H1 (cell line): ENCODE data around the gene MEIOB. TPM values are rescaled to one million over a fixed set of nuclear protein-coding genes. Genes with fewer than 3 reads are reported as not detected.

ENCODE experiments used
- CTCF ChIA-PET: fragments of 300-600 bp; sonication (Branson Sonifier 250); formaldehyde crosslinking; loops from one replicate; lab custom pipeline; 2021; ENCODE audit not compliant: partially characterized antibody; lab: Charles Lee
- POLR2A ChIA-PET: fragments of 300-600 bp; sonication (Branson Sonifier 250); formaldehyde crosslinking; loops from one replicate; lab custom pipeline; 2021; ENCODE audit warnings: inconsistent platforms; ENCODE audit not compliant: partially characterized antibody; lab: Charles Lee
- DNase-seq, 2 experiments: peaks; one replicate each; pipeline versions ENCODE4 v3.0.0 to v3.0.0-alpha.2; 2010 to 2022; ENCODE audit warnings: low spot score in 2 of 2, low read depth in 1 of 2, mixed read lengths in 1 of 2
- FAIRE-seq: peaks from 2 replicates; lab custom pipeline; 2011; peaks lifted over from hg19 to GRCh38; lab: Jason Lieb, UNC
- H2AFZ ChIP-seq: 2 replicates; pipeline ENCODE4 v1.8.1; 2012; ENCODE audit warnings: low read length, inconsistent platforms
- H2AK5ac ChIP-seq: 2 replicates; pipeline ENCODE4 v1.6.1; 2013; ENCODE audit warnings: low read depth, low read length
- H2BK120ac ChIP-seq: replicated peaks from 2 replicates; pipeline ENCODE3; 2013; ENCODE audit warnings: low read depth, low read length, inconsistent platforms
- H2BK12ac ChIP-seq: 2 replicates; pipeline ENCODE4 v1.6.1; 2013; ENCODE audit warnings: low read depth, low read length
- H2BK15ac ChIP-seq: 2 replicates; pipeline ENCODE4 v1.6.1; 2013; ENCODE audit warnings: low read length
- H2BK20ac ChIP-seq: 2 replicates; pipeline ENCODE4 v1.6.1; 2013; ENCODE audit warnings: low read length
- H2BK5ac ChIP-seq: 2 replicates; pipeline ENCODE4 v1.6.1; 2013; ENCODE audit warnings: low read depth, low read length
- H3K14ac ChIP-seq: 2 replicates; pipeline ENCODE4 v1.6.1; 2013; ENCODE audit warnings: inconsistent platforms; ENCODE audit not compliant: insufficient read length
- H3K18ac ChIP-seq: 2 replicates; pipeline ENCODE4 v1.6.1; 2013; ENCODE audit warnings: low read length; ENCODE audit errors: extremely low read depth
- H3K23ac ChIP-seq: 2 replicates; pipeline ENCODE4 v1.6.1; 2013; ENCODE audit warnings: inconsistent platforms; ENCODE audit not compliant: insufficient read length
- H3K23me2 ChIP-seq: 2 replicates; pipeline ENCODE4 v1.6.1; 2013; ENCODE audit warnings: low read depth, low read length
- H3K27ac ChIP-seq: 2 replicates; pipeline ENCODE4 v1.6.1; 2011; ENCODE audit warnings: low read depth, low read length, inconsistent platforms
- H3K27me3 ChIP-seq, 4 experiments: replicated peaks in 1 of 4; 1 replicate in 1 of 4; 2 replicates in 3 of 4; pipeline versions ENCODE4 v1.6.1 to v1.8.1; 2011 to 2013; ENCODE audit warnings: low read length in 3 of 4, mild to moderate bottlenecking in 3 of 4, inconsistent platforms in 2 of 4, mixed read lengths in 2 of 4, moderate library complexity in 1 of 4; ENCODE audit not compliant: control insufficient read depth in 3 of 4, insufficient read depth in 3 of 4; ENCODE audit errors: extremely low read depth in 1 of 4
- H3K36me3 ChIP-seq, 4 experiments: 2 replicates each; pipeline versions ENCODE4 v1.6.1 to v1.8.1; 2011 to 2013; ENCODE audit warnings: mild to moderate bottlenecking in 4 of 4, low read length in 3 of 4, moderate library complexity in 2 of 4, control low read depth in 1 of 4, inconsistent platforms in 1 of 4; ENCODE audit not compliant: insufficient read depth in 4 of 4, control insufficient read depth in 2 of 4
- H3K4ac ChIP-seq: replicated peaks from 2 replicates; pipeline ENCODE3; 2013; ENCODE audit warnings: low read length, low read depth, mixed read lengths, inconsistent platforms; ENCODE audit not compliant: insufficient read length
- H3K4me1 ChIP-seq, 4 experiments: replicated peaks in 1 of 4; 1 replicate in 1 of 4; 2 replicates in 3 of 4; pipeline versions ENCODE4 v1.6.1 to v1.8.1; 2011 to 2013; ENCODE audit warnings: low read length in 3 of 4, inconsistent platforms in 2 of 4, mixed read lengths in 1 of 4; ENCODE audit not compliant: insufficient read depth in 4 of 4, control insufficient read depth in 3 of 4
- H3K4me2 ChIP-seq, 2 experiments: 2 replicates each; pipeline versions ENCODE4 v1.6.1 to v1.8.1; 2011 to 2013; ENCODE audit warnings: low read depth in 2 of 2, low read length in 2 of 2, control low read depth in 1 of 2, inconsistent platforms in 1 of 2, mild to moderate bottlenecking in 1 of 2; ENCODE audit not compliant: insufficient read depth in 1 of 2
- H3K4me3 ChIP-seq, 4 experiments: fragments of 200-600, 300-600 bp in 1 of 4; sonication (generic), shearing (Covaris generic), sonication (Bioruptor Twin) in 1 of 4; 2 replicates each; pipeline versions ENCODE4 v1.5.1 to v1.8.1; 2011 to 2016; ENCODE audit warnings: low read length in 4 of 4, low read depth in 3 of 4, control low read depth in 2 of 4, inconsistent platforms in 2 of 4, mild to moderate bottlenecking in 2 of 4, mixed read lengths in 1 of 4, moderate library complexity in 1 of 4; ENCODE audit not compliant: insufficient read depth in 2 of 4; ENCODE audit errors: extremely low read depth in 1 of 4
- H3K56ac ChIP-seq: replicated peaks from 2 replicates; pipeline ENCODE3; 2013; ENCODE audit warnings: low read depth, mild to moderate bottlenecking, mixed read lengths, low read length, inconsistent platforms; ENCODE audit not compliant: insufficient read length
- H3K79me1 ChIP-seq: 2 replicates; pipeline ENCODE4 v1.6.1; 2013; ENCODE audit warnings: low read depth, low read length, control low read depth
- H3K79me2 ChIP-seq, 2 experiments: 2 replicates each; pipeline versions ENCODE4 v1.6.1 to v1.8.1; 2012 to 2013; ENCODE audit warnings: low read length in 2 of 2, mild to moderate bottlenecking in 2 of 2, inconsistent platforms in 1 of 2; ENCODE audit not compliant: insufficient read depth in 2 of 2, control insufficient read depth in 1 of 2
- H3K9ac ChIP-seq, 4 experiments: replicated peaks in 1 of 4; 1 replicate in 1 of 4; 2 replicates in 3 of 4; pipeline versions ENCODE4 v1.6.1 to v1.8.1; 2011 to 2013; ENCODE audit warnings: low read depth in 3 of 4, low read length in 3 of 4, control low read depth in 2 of 4, mild to moderate bottlenecking in 2 of 4, moderate library complexity in 2 of 4, inconsistent platforms in 1 of 4; ENCODE audit errors: extremely low read depth in 1 of 4
- H3K9me3 ChIP-seq, 2 experiments: 2 replicates each; pipeline versions ENCODE4 v1.6.1 to v1.8.1; 2012 to 2013; ENCODE audit warnings: mild to moderate bottlenecking in 2 of 2, moderate library complexity in 2 of 2, control low read depth in 1 of 2, inconsistent platforms in 1 of 2, low read depth in 1 of 2, low read length in 1 of 2, mixed read lengths in 1 of 2; ENCODE audit not compliant: insufficient read depth in 2 of 2
- H4K20me1 ChIP-seq, 2 experiments: replicated peaks in 1 of 2; 2 replicates each; pipeline versions ENCODE3 to v1.8.1; 2011 to 2013; ENCODE audit warnings: inconsistent platforms in 2 of 2, low read length in 2 of 2, mild to moderate bottlenecking in 1 of 2; ENCODE audit not compliant: insufficient read depth in 2 of 2, control insufficient read depth in 1 of 2
- H4K5ac ChIP-seq: 2 replicates; pipeline ENCODE4 v1.6.1; 2013; ENCODE audit warnings: low read length, low read depth, mixed read lengths, inconsistent platforms; ENCODE audit not compliant: insufficient read length
- H4K8ac ChIP-seq: 2 replicates; pipeline ENCODE4 v1.8.0; 2013; ENCODE audit warnings: mild to moderate bottlenecking, moderate library complexity, low read length, inconsistent platforms; ENCODE audit not compliant: insufficient read depth; ENCODE audit errors: extremely low read depth
- H4K91ac ChIP-seq: replicated peaks from 2 replicates; pipeline ENCODE3; 2013; ENCODE audit warnings: low read length, mixed read lengths, inconsistent platforms; ENCODE audit not compliant: insufficient read length
- ASH2L ChIP-seq: fragments of 200-600, 300-600 bp; sonication (generic); IDR thresholded peaks from one replicate; pipeline ENCODE4 v1.7.1; 2017; ENCODE audit warnings: low read length
- BACH1 ChIP-seq: IDR thresholded peaks from 2 replicates; pipeline ENCODE4 v1.6.1; 2012; ENCODE audit warnings: low read length, improper control_type of control experiment
- CHD2 ChIP-seq: IDR thresholded peaks from 2 replicates; pipeline ENCODE4 v1.6.1; 2012; ENCODE audit warnings: low read length, improper control_type of control experiment
- GTF2F1 ChIP-seq: IDR thresholded peaks from 2 replicates; pipeline ENCODE4 v1.6.1; 2012; ENCODE audit warnings: low read depth, low read length, improper control_type of control experiment, borderline replicate concordance
- RNF2 ChIP-seq: fragments of 200-900, 300-1000 bp; sonication (generic); IDR thresholded peaks from 2 replicates; pipeline ENCODE4 v1.7.1; 2016; ENCODE audit warnings: borderline replicate concordance, low read depth, mild to moderate bottlenecking, antibody characterized with exemption, low read length; ENCODE audit not compliant: poor library complexity, severe bottlenecking; ENCODE audit errors: missing control alignments
- SUZ12 ChIP-seq: fragments of 200-600 bp; sonication (generic); IDR thresholded peaks from 2 replicates; pipeline ENCODE4 v1.6.1; 2012; ENCODE audit warnings: mild to moderate bottlenecking, inconsistent platforms, low read length, moderate library complexity, mixed read lengths
- TBP ChIP-seq: IDR thresholded peaks from 2 replicates; pipeline ENCODE4 v1.6.1; 2011; ENCODE audit warnings: low read depth, low read length, improper control_type of control experiment
- WGBS, 2 experiments: shearing (Covaris generic) in 1 of 2; methylation state at CpG; one replicate each; pipeline versions ENCODE4 v1.1.6 to v1.1.7; 2013 to 2015; ENCODE audit warnings: low lambda C conversion rate in 2 of 2, mixed read lengths in 2 of 2, inconsistent platforms in 1 of 2, low coverage in 1 of 2, missing lambda C conversion rate in 1 of 2; ENCODE audit not compliant: insufficient replicate concordance in 2 of 2, insufficient coverage in 1 of 2, insufficient read length in 1 of 2; ENCODE audit errors: extremely low coverage in 1 of 2, missing lambda C conversion rate in 1 of 2; 5-methylcytosine and 5-hydroxymethylcytosine counted together
- polyA plus RNA-seq, 7 experiments: library from polyadenylated mRNA; depleted of rRNA in 3 of 7; stranded (reverse) in 5 of 7; unstranded in 2 of 7; fragments of >200 nt in 5 of 7; fragments of 200-250 nt in 2 of 7; gene quantifications; 1 replicate in 5 of 7; 2 replicates in 1 of 7; 4 replicates in 1 of 7; pipeline versions ENCODE4 v1.2.1 to v1.2.3, GENCODE V29; 2011 to 2013; ENCODE audit warnings: missing spikeins in 2 of 7, mixed read lengths in 2 of 7
- total RNA-seq: library from RNA; stranded (reverse); fragmentation: NEBNext Ultra II Directional; extraction: Animal tissue kit (Norgen Biotek cat#: 25700); gene quantifications from 2 replicates; pipeline ENCODE4 v1.2.1, GENCODE V29; 2021

The MEIOB gene
- total and polyA plus RNA-seq, 2 of the 8 experiments (the other 6 are each of a cell fraction or from before 2014, with no cell fraction given): 0.63 to 1.1 TPM

DNA sequence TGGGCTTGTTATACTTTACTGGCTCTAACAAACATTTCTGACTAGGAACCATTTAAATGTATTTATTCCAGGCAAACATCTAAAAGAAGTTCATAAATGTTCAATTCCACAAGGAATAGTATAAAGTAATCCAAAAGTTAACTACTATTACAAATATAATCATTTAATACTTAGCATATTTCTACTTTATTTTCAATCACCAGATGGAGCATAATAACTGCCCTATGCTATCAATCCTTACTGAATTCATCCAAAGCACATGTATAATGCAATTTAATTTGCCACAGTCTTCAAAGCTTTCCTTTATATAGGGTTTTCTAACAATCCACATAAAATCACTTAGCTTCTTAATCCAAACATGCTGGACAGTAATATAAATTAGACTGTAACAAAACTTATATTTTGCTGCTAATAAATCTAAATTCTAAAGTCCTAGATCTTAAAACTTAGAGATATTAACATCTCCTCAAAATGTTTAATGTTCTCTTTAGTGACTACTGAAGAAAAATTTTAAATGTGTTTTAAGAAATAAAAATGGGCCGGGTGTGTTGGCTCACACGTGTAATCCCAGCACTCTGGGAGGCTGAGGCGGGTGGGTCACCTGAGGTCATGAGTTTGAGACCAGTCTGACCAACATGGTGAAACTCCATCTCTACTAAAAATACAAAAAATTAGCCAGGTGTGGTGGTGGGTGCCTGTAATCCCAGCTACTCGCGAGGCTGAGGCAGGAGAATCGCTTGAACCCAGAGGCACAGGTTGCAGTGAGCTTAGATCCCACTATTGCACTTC, 5.9 kb downstream of the MEIOB start:
- no peak overlapping the region for H2AFZ ChIP-seq
- 81% methylated on average over 6 of the region's 6 CpGs; no CpG with 5 or more reads in 1 of the 2 experiments for WGBS, 2 experiments
- no peak overlapping the region for H2AK5ac ChIP-seq
- no peak overlapping the region for H3K18ac ChIP-seq
- H3K4me3 ChIP-seq: no peak overlapping the region
- H3K27me3 ChIP-seq: peaks cover 0 to 3% (median 0%) of the 10 kb centered on the region in 4 experiments; a peak in 2 of 7 replicates
- POLR2A ChIA-PET: interaction anchor here (0.6 to 1.6 kb wide), 3 partner anchors 50 to 113 kb away, joined by 3 read pairs; no protein-coding TSS in a partner anchor
- no peak for FAIRE-seq
- no peak overlapping the region for H3K27ac ChIP-seq
- H3K9me3 ChIP-seq: no peaks in the 10 kb centered on the region
- H3K79me2 ChIP-seq: no peaks in the 10 kb centered on the region
- no peak overlapping the region for H3K4me2 ChIP-seq
- H2BK120ac ChIP-seq: no peak overlapping the region
- H3K9ac ChIP-seq: no peak overlapping the region
- H2BK15ac ChIP-seq: no peak overlapping the region
- no peak overlapping the region for H3K23ac ChIP-seq
- H4K5ac ChIP-seq: no peak overlapping the region
- CTCF ChIA-PET: interaction anchor here (1.1 to 6.6 kb wide), 6 partner anchors 18 to 94 kb away, joined by 3 to 75 read pairs (median 6); partner anchors contain the start of gene NDUFB10
- H3K56ac ChIP-seq: no peak overlapping the region
- no peak for TF ChIP-seq SUZ12
- TF ChIP-seq CHD2: no peak
- TF ChIP-seq ASH2L: no peak
- TF ChIP-seq RNF2: no peak
- no peak for TF ChIP-seq BACH1
- no peak for TF ChIP-seq TBP
- no peak for TF ChIP-seq GTF2F1
- H3K4ac ChIP-seq: no peak overlapping the region
- no peaks in the 10 kb centered on the region for H3K36me3 ChIP-seq
- H3K23me2 ChIP-seq: no peaks in the 10 kb centered on the region
- H2BK12ac ChIP-seq: no peak overlapping the region
- H2BK5ac ChIP-seq: no peak overlapping the region
- no peaks in the 10 kb centered on the region for H3K79me1 ChIP-seq
- no peaks in the 10 kb centered on the region for H3K4me1 ChIP-seq
- no peak overlapping the region for H4K91ac ChIP-seq
- no peak for DNase-seq
- H4K20me1 ChIP-seq: no peaks in the 10 kb centered on the region
- no peak overlapping the region for H2BK20ac ChIP-seq
- no peak overlapping the region for H3K14ac ChIP-seq
- no peak overlapping the region for H4K8ac ChIP-seq
